SK-N-DZ (cell line): ENCODE data around the gene PLA2G2A.
"Not testable (repeated sequence)": the region's sequence is repeated elsewhere in the genome, so short reads cannot be mapped to it uniquely, and the experiment has no call there.

Source experiments
- DNase-seq: peaks from one replicate; pipeline ENCODE4 v3.0.0-alpha.2; 2015; ENCODE audit warnings: low spot score

PLA2G2A gene

GRCh38 chr1:19932866-19933265 lies 46.6 kb downstream of the PLA2G2A start:
- no peak for DNase-seq

DNA sequence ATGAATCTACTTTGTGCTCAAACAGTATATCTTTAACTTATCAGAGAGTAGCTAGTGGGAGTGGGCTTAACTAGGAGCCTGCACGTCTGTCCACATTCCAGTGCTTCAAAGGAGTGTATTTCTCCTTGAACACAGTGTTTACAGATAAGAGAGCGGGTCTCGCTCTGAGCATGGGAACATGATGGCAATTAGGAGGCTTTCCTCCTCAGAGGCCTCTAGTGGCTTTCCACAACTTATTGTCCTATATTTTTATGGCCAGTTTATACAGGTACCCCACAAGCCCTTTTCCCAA lies 52.3 kb downstream of the PLA2G2A start:
- not testable (repeated sequence) for DNase-seq

DNA sequence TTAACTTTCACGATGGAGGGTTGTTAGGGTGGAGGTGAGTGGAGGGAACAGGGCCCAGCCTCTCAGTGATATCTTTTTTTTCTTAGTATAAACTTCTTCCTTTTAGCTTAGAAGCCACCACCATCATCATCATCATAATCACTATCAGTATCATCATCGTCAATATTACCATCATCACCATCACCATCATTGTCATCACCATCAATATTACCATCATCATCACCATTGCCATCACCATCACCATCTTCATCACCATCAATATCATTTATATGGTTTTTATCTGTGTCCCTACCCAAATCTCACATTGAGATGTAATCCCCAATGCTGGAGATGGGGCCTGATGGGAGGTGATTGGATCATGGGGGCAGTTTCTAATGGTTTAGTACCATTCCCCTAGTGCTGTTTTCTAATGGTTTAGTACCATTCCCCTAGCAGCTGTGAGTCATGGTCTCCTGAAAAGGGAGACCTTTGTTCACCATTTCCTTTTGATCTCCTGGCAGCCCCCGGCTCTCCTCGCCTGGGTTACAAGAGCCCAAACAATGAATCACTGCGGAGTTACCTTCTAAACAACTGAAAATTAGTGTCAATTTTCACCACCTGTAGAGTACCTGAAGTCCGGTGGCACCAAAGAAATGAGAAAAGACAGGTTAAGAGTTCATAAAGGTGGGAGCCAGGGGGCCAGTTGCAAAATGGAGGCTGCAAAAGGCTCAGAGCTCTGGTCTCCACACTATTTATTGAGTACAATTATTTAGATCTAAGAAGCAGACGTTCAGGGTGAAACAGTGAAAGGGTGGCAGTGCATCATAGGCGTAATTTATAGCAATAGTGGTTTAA lies 52.9 kb downstream of the PLA2G2A start:
- no peak for DNase-seq
